Measurements from ENCODE around the gene NR5A1.
A peak's percentile ranks its signal among the peaks of the same experiment; 100 is the strongest.

Gene NR5A1

GRCh38 chr9:124506931-124507879 lies at the start of gene NR5A1:
TSS of gene NR5A1 (minus strand) at chr9:124507399. CDS start at chr9:124503395, 4,004 bp downstream.
- DNase-seq (ENCODE audit: low read depth) = no peak

DNA sequence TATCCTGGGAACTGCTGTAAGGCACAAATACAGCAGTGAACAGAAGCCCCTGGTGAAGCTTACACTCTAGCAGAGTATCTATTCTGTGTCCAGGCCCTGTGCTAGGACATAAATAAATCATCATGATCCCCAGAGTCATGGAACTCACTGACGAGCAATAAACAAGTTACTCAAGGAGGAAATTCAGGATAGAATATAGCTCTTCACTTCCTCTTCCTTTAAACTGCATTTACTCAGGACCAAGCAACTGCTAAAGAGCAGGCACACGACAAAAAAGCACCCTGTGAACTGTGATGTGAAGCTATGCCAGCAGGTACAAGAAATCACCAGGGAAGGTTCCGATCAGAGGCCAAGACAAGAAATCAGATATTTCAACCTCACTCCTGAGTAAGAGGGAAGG lies 47.8 kb upstream of the NR5A1 start:
- no peak for DNase-seq (ENCODE audit: low read depth)

GRCh38 chr9:124553738-124554137 lies 46.5 kb upstream of the NR5A1 start:
- peak; percentile 89 for DNase-seq (ENCODE audit: low read depth)

DNA sequence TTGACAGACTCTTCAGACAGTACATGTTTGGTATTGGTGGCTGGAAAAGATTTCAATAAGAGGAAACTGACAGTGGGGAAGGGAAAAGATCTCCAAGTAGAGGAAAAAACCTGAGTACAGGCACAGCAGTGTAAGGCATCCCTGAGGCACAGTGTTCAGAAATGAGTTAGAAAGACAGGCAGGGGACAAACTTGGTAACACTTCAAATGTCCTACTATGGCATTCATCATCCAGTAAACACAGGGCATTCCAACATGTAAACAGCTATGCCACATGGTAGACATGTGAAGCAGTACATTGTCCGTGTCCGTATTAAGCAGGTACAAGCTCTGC lies 45.0 kb upstream of the NR5A1 start:
- no peak for DNase-seq (ENCODE audit: low read depth)

GRCh38 chr9:124551472-124552272 lies 44.5 kb upstream of the NR5A1 start:
- DNase-seq (ENCODE audit: low read depth) = peak; percentile 79

GRCh38 chr9:124550072-124550471 lies 42.9 kb upstream of the NR5A1 start:
- no peak for DNase-seq (ENCODE audit: low read depth)

DNA sequence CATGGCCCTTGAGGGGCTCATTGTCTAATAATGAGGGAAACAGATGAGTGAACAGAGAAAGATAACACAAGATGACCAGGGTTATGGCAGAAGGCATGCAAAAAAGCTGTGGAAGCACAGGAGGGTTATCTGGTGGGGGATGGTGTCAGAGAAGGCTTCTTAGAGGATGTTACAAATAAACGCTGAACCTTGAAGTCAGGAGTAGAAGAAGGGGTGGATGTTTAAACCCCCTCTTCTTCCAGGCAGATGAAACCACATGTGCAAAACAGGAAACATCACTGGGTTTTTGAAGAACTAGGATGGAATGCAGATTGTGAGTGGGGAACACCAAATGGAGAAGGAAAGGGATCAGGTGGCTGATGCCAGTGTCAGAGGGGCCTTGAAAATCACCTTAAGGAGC lies 41.8 kb upstream of the NR5A1 start:
- no peak for DNase-seq (ENCODE audit: low read depth)

DNA sequence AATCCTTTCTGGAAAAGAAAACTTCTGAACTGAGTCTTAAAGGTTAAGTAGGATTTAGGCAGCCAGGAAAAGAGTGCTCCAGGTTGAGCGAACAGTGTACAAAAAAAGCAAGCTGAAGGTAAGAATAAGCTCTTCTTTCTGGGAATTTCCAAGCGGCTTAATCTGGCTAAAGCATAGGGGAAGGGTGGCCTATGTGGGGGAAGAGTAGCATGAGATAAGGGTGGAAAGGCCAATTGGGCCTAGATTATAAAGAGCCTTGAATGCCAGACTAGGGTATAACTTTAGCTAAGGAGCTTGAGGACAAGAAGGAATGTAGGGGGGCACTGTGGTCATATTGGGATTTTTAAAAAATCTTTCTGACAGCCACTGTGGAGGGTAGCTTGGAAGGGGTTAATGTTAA lies 37.3 kb upstream of the NR5A1 start:
- no peak for DNase-seq (ENCODE audit: low read depth)

- no peak for DNase-seq (ENCODE audit: low read depth)
Measured at GRCh38 chr9:124541824-124542223, 34.6 kb upstream of the NR5A1 start.

GRCh38 chr9:124537926-124538325 lies 30.7 kb upstream of the NR5A1 start:
- DNase-seq (ENCODE audit: low read depth) = no peak

GRCh38 chr9:124535846-124536245 lies 28.6 kb upstream of the NR5A1 start:
- DNase-seq (ENCODE audit: low read depth) = no peak

GRCh38 chr9:124532897-124533296 lies 25.7 kb upstream of the NR5A1 start:
- DNase-seq (ENCODE audit: low read depth) = no peak

DNA sequence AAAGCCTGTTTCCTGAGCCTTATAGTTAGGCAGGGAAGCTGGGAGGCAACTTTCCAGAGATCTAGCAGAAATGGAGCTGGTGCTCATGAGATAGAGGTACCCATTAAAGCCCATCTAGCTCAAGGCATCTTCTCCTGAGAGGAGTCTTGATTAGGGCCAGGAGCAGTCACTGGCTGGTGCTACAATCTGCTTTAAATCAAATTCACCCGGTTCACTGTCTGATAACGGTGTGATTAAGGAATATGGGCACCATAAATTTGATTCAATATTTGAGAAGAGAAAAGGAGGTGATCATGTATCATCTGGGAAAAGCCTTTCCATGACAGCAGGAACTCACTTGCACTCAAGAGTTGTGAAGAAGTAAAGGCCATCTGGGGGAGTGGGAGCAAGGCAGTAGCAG lies 23.9 kb upstream of the NR5A1 start:
- DNase-seq (ENCODE audit: low read depth) = no peak

GRCh38 chr9:124530246-124530645 lies 23.0 kb upstream of the NR5A1 start:
- DNase-seq (ENCODE audit: low read depth) = no peak

GRCh38 chr9:124527781-124528180 lies 20.6 kb upstream of the NR5A1 start:
- peak; percentile 22 for DNase-seq (ENCODE audit: low read depth)

DNA sequence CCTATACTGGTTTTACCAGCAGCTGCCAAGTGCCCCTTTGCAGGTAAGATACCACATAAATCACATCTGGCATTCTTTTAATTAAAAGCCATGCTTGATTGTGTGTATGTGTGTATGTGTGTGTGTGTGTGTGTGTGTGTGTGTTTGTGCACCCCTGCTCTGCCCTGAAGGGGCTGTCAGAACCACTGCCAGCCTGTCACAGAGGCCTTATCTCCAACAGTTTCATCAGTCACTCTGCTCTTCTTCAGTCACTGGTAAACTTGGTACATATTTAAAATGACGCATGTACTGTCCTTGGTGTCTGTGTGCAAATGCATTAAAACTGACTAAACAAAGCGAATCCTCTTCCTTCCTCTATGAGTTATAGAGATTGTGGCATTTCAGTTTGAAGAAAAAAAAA lies 19.0 kb upstream of the NR5A1 start:
- DNase-seq (ENCODE audit: low read depth) = no peak

DNA sequence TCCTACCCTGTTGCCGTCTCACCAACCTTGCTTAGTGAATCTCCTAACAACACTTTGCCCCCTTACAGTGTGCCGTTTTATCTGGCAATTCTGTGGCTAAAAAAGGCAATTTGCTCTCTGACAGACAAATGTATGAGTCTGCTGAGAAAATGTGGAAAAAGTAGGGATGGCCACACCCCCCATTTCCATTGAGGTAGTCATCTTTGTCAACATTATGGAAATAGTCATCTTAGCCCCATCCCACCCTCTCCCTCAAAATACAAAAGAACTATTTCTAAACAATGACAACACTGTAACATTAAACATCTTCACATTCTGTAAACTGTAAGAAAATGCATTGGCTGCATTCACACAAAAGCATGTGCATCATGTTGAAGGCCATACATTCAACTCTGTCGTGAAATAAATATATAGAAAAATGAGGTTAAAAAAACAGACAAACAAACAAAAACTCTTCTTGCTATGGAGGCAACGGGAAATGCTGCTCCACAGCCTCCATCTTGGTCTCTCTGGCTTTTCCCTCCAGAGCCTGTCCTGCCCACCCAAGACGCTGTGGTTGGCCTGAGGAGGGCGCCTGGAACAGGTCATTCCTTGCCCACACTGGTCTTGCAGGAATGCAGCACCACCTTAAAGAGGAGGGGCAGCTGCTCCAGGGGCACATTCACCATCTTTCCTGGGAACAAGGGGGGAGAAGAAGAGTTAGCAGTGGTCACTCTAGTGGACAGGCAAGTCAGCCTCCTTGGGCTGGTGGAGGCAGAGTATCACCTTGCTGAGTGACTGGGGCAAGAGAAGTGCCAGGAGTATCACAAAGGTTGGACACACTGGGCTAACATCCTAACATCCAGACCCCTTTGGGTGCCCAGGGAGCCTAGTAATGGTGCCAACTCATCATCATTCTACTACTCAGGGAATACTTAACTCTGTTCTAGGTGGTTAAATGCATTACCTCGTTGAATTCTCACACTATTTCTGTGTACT lies 15.2 kb upstream of the NR5A1 start:
- DNase-seq (ENCODE audit: low read depth) = no peak

DNA sequence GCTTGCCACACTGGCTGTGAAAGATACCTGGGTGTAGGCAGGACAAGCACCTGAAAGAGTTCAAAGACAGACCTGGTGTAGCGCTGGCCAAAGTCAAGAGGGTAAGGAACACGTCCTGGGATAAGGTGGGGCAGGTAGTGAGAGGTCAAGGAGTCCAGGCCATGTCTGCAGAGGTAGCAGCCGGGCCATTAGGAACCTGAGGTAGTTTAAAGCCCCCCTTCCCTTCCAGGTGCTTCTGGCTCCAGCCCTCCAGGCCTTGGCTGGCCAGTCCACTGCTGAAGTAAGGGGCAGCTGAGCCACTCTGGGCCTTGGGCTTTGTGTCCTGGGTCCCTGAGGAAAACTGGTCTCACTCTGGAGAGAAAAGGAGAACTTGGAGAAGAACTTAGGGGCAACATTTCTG lies 13.9 kb upstream of the NR5A1 start:
- no peak for DNase-seq (ENCODE audit: low read depth)

- no peak for DNase-seq (ENCODE audit: low read depth)
Measured at GRCh38 chr9:124520206-124520596, 13.0 kb upstream of the NR5A1 start.

DNA sequence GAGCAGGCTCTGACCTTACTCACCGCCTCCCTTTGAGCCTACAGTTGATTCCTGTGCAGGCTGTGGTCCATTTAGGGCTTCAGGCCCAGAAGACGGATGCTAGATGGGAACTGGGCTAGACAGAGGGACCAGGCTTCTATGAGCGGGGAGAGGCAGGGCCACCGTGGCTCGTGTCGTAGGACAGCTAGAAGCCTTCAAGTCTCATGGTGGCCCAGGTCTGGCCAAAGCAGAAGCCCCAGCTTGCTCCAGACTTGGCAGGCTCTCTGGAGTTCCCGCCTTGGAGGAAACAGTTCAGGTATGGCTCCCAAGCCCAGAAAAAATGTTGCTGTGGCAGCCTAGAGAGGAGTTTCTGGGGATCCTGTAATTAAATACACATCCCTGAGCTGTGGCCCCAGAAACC lies 10.9 kb upstream of the NR5A1 start:
- no peak for DNase-seq (ENCODE audit: low read depth)

DNA sequence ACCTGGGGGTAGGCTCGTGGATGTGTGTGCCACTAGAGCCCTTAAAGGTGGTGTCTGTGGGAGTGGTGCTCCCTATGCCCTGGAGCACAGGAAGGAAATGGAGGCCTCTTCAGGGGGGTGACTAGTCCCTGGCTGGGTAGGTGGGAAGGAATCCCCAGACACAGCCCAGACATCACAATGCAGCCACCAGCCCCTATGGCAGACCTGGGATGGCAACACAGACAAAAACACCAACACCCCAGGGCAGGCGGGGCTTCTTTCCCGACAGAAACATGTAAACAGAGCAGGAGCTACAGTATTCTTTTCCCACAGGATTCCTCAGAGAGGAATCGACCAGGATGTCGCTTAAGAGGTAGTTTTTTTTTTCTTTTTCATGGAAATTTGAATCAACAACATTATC lies 10.4 kb upstream of the NR5A1 start:
- DNase-seq (ENCODE audit: low read depth) = no peak

DNA sequence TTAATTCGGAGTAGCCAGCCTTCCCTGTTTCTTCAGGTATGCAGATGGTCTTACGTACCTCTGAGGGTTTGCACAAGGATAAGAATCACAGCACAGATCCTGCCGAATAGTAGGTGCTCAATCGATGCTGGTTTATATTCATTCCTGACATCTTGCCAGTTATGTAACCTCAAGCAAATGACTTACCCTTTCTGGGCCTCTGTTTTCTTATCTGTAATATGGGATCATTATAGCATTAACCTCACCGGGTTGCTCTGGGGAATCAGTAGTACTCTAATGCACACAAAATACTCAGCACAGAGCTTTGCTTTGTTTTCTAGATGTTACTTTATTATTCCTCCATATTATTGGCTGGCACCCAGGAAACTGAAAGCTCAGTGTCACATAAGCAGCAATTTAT lies 7.7 kb upstream of the NR5A1 start:
- DNase-seq (ENCODE audit: low read depth) = no peak
